ENCODE measurements around the gene LMLN.
"Not testable (repeated sequence)": the region's sequence is repeated elsewhere in the genome, so short reads cannot be mapped to it uniquely, and the experiment has no call there.

The LMLN gene

GRCh38 chr3:198071602-198072287, 111.7 kb downstream of the LMLN start:
- in situ Hi-C loops (cut with MboI; ENCODE audit: low sequenced_read_pairs) = no loop called here

- in situ Hi-C loops (cut with MboI; ENCODE audit: low sequenced_read_pairs) = no loop called here
Measured at GRCh38 chr3:198076722-198077308, 116.8 kb downstream of the LMLN start.

GRCh38 chr3:198079771-198080520, 119.9 kb downstream of the LMLN start:
- in situ Hi-C loops (cut with MboI; ENCODE audit: low sequenced_read_pairs) = no loop called here

- in situ Hi-C loops (cut with MboI; ENCODE audit: low sequenced_read_pairs) = no loop called here
Measured at GRCh38 chr3:198080521-198081384, 120.7 kb downstream of the LMLN start.

GRCh38 chr3:198081421-198081844, 121.4 kb downstream of the LMLN start:
- in situ Hi-C loops (cut with MboI; ENCODE audit: low sequenced_read_pairs) = no loop called here

- in situ Hi-C loops (cut with MboI; ENCODE audit: low sequenced_read_pairs) = not testable (repeated sequence)
Measured at GRCh38 chr3:198082226-198082625, 122.2 kb downstream of the LMLN start.

- in situ Hi-C loops (cut with MboI; ENCODE audit: low sequenced_read_pairs) = no loop called here
Measured at GRCh38 chr3:198088421-198088955, 128.5 kb downstream of the LMLN start.

GRCh38 chr3:198090795-198091332, 130.8 kb downstream of the LMLN start:
- in situ Hi-C loops (cut with MboI; ENCODE audit: low sequenced_read_pairs) = no loop called here

- in situ Hi-C loops (cut with MboI; ENCODE audit: low sequenced_read_pairs) = no loop called here
Measured at GRCh38 chr3:198092276-198092675, 132.3 kb downstream of the LMLN start.

- in situ Hi-C loops (cut with MboI; ENCODE audit: low sequenced_read_pairs) = no loop called here
Measured at GRCh38 chr3:198093112-198093679, 133.2 kb downstream of the LMLN start.
